Left colon (tissue), 2 donors: ENCODE measurements around the gene RPS10. TPM values are rescaled to one million over a fixed set of nuclear protein-coding genes. Genes with fewer than 3 reads are reported as not detected.

Source experiments
- ATAC-seq: fragments of 200-7000 bp; cut with Tn5 transposase; one replicate; pipeline ENCODE4 v1.9.1; 2020; ENCODE audit warnings: mild to moderate bottlenecking, moderate library complexity
- DNase-seq, 2 donors: peaks; one replicate each; pipeline ENCODE4 v3.0.0-alpha.2; 2020
- intact Hi-C, 2 donors: fragments of 100-400 bp; cut with DNase I in 1 of 2; cut with micrococcal nuclease in 1 of 2; formaldehyde crosslinking; loops; one replicate each; pipeline versions ENCODE4 v1.11.2 to v1.14.0; 2022; cut with DNase I, micrococcal nuclease
- long read RNA-seq: library from polyadenylated mRNA; unstranded; transcript quantifications from one replicate; pipeline ENCODE4 v2.0.0, GENCODE V29; 2021
- total RNA-seq, 2 donors: library from RNA; stranded (reverse); fragmentation: NEBNext Ultra II Directional; extraction: Animal tissue kit (Norgen Biotek cat#: 25700); gene quantifications; one replicate each; pipeline ENCODE4 v1.2.1, GENCODE V29; 2021
- donor health status: DM: no; HTN: no; CAD: no.
- donor health status: DM: yes; HTN: yes; CAD: no.

RPS10 gene
- total RNA-seq: 100 to 1,000 TPM; 904 to 935 TPM
- long read RNA-seq, transcript RPS10-206 (6 exons, 781 nt): minor isoform, 7 of 96 reads
- long read RNA-seq, transcript RPS10-209 (6 exons, 588 nt): major isoform, 79 of 96 reads
- long read RNA-seq, partial matches to known transcripts: 9 of 96 reads
- long read RNA-seq, other reads (novel, unspliced or antisense): 1 of 96 reads

GRCh38 chr6:34425498-34426410 lies at the start of gene RPS10:
Gene RPS10 (minus strand): TSS chr6:34426069. CDS start chr6:34425221, 848 bp downstream.
- DNase-seq (peak; percentile 90 to 96), ATAC-seq (peak; percentile 99)
- intact Hi-C loops: no loop called here

GRCh38 chr6:34475238-34475682 lies 49.4 kb upstream of the RPS10 start:
- DNase-seq: no peak
- intact Hi-C loops: no loop called here
- ATAC-seq: no peak

GRCh38 chr6:34474754-34475153 lies 48.9 kb upstream of the RPS10 start:
- intact Hi-C loops: no loop called here
- DNase-seq (no peak), ATAC-seq (no peak)

- DNase-seq (no peak), ATAC-seq (no peak)
- intact Hi-C loops: no loop called here
Observed at GRCh38 chr6:34473967-34474366, 48.1 kb upstream of the RPS10 start.

- ATAC-seq (no peak), DNase-seq (no peak)
- intact Hi-C loops: no loop called here
Observed at GRCh38 chr6:34472425-34472824, 46.6 kb upstream of the RPS10 start.

GRCh38 chr6:34469499-34469898 lies 43.6 kb upstream of the RPS10 start:
- intact Hi-C loops: no loop called here
- ATAC-seq: no peak
- DNase-seq: no peak

- intact Hi-C loops: no loop called here
- ATAC-seq: no peak
- DNase-seq: no peak
Observed at GRCh38 chr6:34468378-34468892, 42.6 kb upstream of the RPS10 start.

GRCh38 chr6:34466242-34467185 lies 40.6 kb upstream of the RPS10 start:
- DNase-seq (no peak), ATAC-seq (no peak)
- intact Hi-C loops: no loop called here

GRCh38 chr6:34465531-34466241 lies 39.8 kb upstream of the RPS10 start, which contains the start of gene PACSIN1:
Gene PACSIN1 (plus strand): TSS chr6:34466076. CDS start chr6:34526306, 60,230 bp downstream.
- peak; percentile 51 for ATAC-seq
- no peak for DNase-seq
- intact Hi-C loops: no loop called here

GRCh38 chr6:34463849-34464248 lies 38.0 kb upstream of the RPS10 start:
- no peak for DNase-seq
- intact Hi-C loops: no loop called here
- ATAC-seq: no peak

GRCh38 chr6:34463299-34463698 lies 37.4 kb upstream of the RPS10 start:
- DNase-seq (no peak), ATAC-seq (no peak)
- intact Hi-C loops: no loop called here

GRCh38 chr6:34462551-34462971 lies 36.7 kb upstream of the RPS10 start:
- DNase-seq: peak; percentile 39 to 50
- peak; percentile 95 for ATAC-seq
- intact Hi-C loops: no loop called here

- intact Hi-C loops: no loop called here
- DNase-seq (no peak), ATAC-seq (no peak)
Observed at GRCh38 chr6:34462010-34462409, 36.1 kb upstream of the RPS10 start.

- no peak for ATAC-seq
- intact Hi-C loops: no loop called here
Observed at GRCh38 chr6:34460796-34461507, 35.1 kb upstream of the RPS10 start.

GRCh38 chr6:34459899-34460593 lies 34.2 kb upstream of the RPS10 start:
- intact Hi-C loops: no loop called here
- DNase-seq (peak in 1 of 2 donors; percentile 47), ATAC-seq (peak; percentile 80)

More at GRCh38 chr6:34460796-34461507, 35.1 kb upstream of the RPS10 start:
- DNase-seq: no peak

- peak; percentile 21 for ATAC-seq
- intact Hi-C loops: no loop called here
- no peak for DNase-seq
Observed at GRCh38 chr6:34457742-34458735, 32.2 kb upstream of the RPS10 start.
